RWPE2 (cell line): Measurements from ENCODE around the gene INAFM1.

ENCODE experiments used
- ATAC-seq: fragments of 200-7000 bp; cut with Tn5 transposase; 3 replicates; pipeline ENCODE4 v1.9.1; 2021; ENCODE audit warnings: low read depth
- DNase-seq: peaks from one replicate; pipeline ENCODE4 v3.0.0-alpha.2; 2020; ENCODE audit warnings: low spot score
- H3K27ac ChIP-seq: fragments of 450-650 bp; 2 replicates; pipeline ENCODE4 v1.5.1; 2017; ENCODE audit warnings: mild to moderate bottlenecking; ENCODE audit not compliant: poor library complexity, severe bottlenecking
- H3K27me3 ChIP-seq: fragments of 250-450 bp; sonication (Bioruptor Pico); 2 replicates; pipeline ENCODE4 v1.5.1; 2021; ENCODE audit warnings: mild to moderate bottlenecking, moderate library complexity; ENCODE audit not compliant: insufficient read depth, poor library complexity, severe bottlenecking
- H3K36me3 ChIP-seq: fragments of 250-450 bp; sonication (Bioruptor Pico); 2 replicates; pipeline ENCODE4 v1.5.1; 2020; ENCODE audit warnings: low read depth, mild to moderate bottlenecking, moderate library complexity
- H3K4me1 ChIP-seq: fragments of 250-450 bp; sonication (Bioruptor Pico); 2 replicates; pipeline ENCODE4 v1.5.1; 2021; ENCODE audit warnings: mild to moderate bottlenecking, moderate library complexity; ENCODE audit not compliant: insufficient read depth, poor library complexity, severe bottlenecking
- H3K4me3 ChIP-seq: fragments of 250-450 bp; sonication (Bioruptor Pico); 2 replicates; pipeline ENCODE4 v1.5.1; 2021; ENCODE audit warnings: mild to moderate bottlenecking, moderate library complexity; ENCODE audit not compliant: severe bottlenecking
- H3K9me3 ChIP-seq: fragments of 250-450 bp; sonication (Bioruptor Pico); 2 replicates; pipeline ENCODE4 v1.5.1; 2021; ENCODE audit warnings: mild to moderate bottlenecking, moderate library complexity; ENCODE audit not compliant: severe bottlenecking
- TF ChIP-seq, protein P1 (sequence below): fragments of 450-650 bp; IDR thresholded peaks from one replicate; pipeline ENCODE4 v1.5.1; 2017; ENCODE audit warnings: mild to moderate bottlenecking, moderate library complexity; ENCODE audit not compliant: poor library complexity, severe bottlenecking

INAFM1 gene

DNA sequence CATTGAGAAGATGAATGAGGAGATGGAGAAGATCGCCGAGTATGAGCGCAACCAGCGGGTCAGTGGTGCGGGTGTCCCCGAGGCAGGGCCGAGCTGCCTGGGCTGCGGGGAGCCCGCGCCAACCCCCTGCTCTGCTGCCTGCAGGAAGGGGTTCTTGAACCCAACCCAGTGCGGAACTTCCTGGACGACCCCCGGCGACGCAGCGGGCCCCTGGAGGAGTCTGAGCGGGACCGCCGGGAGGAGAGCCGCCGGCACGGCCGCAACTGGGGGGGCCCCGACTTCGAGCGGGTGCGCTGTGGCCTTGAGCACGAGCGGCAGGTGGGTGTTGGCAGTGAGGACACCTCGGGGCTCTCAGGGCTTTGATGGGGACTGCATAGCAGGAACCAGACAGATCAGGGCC is 10.1 kb upstream of the INAFM1 start:
- H3K4me3 ChIP-seq, result no peak overlapping the region
- H3K36me3 ChIP-seq, result peaks cover 62% of the 10 kb centered on the region
- no peaks in the 10 kb centered on the region for H3K9me3 ChIP-seq
- H3K27ac ChIP-seq, result no peak overlapping the region
- H3K4me1 ChIP-seq, result no peaks in the 10 kb centered on the region
- TF ChIP-seq, protein P1, sequence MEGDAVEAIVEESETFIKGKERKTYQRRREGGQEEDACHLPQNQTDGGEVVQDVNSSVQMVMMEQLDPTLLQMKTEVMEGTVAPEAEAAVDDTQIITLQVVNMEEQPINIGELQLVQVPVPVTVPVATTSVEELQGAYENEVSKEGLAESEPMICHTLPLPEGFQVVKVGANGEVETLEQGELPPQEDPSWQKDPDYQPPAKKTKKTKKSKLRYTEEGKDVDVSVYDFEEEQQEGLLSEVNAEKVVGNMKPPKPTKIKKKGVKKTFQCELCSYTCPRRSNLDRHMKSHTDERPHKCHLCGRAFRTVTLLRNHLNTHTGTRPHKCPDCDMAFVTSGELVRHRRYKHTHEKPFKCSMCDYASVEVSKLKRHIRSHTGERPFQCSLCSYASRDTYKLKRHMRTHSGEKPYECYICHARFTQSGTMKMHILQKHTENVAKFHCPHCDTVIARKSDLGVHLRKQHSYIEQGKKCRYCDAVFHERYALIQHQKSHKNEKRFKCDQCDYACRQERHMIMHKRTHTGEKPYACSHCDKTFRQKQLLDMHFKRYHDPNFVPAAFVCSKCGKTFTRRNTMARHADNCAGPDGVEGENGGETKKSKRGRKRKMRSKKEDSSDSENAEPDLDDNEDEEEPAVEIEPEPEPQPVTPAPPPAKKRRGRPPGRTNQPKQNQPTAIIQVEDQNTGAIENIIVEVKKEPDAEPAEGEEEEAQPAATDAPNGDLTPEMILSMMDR, result no peak
- peak; percentile 59 for DNase-seq
- no peak for ATAC-seq
- H3K27me3 ChIP-seq, result no peaks in the 10 kb centered on the region

DNA sequence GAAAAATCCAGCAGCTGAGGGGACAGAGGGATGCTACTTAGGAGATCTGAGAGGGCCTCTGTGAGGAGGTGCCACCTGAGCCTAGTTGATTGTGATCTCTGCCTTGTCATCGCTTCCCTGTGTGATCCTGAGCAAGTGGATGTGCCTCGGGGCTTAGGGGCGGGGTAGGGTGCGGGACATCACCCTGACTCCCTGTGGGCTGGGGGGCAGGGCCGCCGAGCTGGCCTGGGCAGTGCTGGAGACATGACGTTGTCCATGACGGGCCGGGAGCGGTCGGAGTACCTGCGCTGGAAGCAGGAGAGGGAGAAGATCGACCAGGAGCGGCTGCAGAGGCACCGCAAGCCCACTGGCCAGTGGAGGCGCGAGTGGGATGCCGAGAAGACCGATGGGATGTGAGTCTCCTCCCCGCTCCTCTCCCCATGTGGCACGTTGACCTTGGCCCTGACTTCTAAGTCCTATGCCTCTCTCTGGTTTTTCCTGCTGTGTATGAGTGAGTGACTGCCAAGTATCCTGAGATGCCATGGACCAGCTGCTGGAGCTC is 8.2 kb upstream of the INAFM1 start:
- H3K27me3 ChIP-seq, result no peaks in the 10 kb centered on the region
- no peak overlapping the region for H3K27ac ChIP-seq
- no peak for ATAC-seq
- H3K9me3 ChIP-seq, result no peaks in the 10 kb centered on the region
- TF ChIP-seq, protein P1, result no peak
- H3K4me3 ChIP-seq, result no peak overlapping the region
- peaks cover 47% of the 10 kb centered on the region for H3K36me3 ChIP-seq
- no peaks in the 10 kb centered on the region for H3K4me1 ChIP-seq
- DNase-seq, result no peak

DNA sequence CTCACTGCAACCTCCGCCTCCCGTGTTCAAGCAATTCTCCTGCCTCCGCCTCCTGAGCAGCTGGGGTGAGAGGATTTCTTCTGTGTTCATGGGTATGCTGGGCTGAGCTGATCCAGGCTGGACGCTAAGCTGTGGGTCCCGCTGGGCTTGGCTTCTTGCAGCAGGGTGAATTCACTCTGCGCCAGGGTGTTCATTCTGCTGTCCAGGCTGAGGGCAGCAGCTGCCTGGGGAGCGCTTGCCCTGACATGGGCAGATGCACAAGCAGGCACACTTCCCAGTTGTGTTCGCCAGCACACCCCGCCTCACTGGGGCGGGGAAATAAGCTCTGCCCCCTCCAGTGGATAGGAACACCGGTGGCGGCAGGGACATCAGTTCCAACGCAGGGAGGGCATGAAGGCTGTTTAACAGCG is 7.3 kb upstream of the INAFM1 start:
- no peak overlapping the region for H3K27ac ChIP-seq
- no peak overlapping the region for H3K4me3 ChIP-seq
- TF ChIP-seq, protein P1, result no peak
- no peak for DNase-seq
- peaks cover 41% of the 10 kb centered on the region for H3K36me3 ChIP-seq
- H3K9me3 ChIP-seq, result no peaks in the 10 kb centered on the region
- H3K4me1 ChIP-seq, result no peaks in the 10 kb centered on the region
- ATAC-seq, result no peak
- H3K27me3 ChIP-seq, result no peaks in the 10 kb centered on the region

DNA sequence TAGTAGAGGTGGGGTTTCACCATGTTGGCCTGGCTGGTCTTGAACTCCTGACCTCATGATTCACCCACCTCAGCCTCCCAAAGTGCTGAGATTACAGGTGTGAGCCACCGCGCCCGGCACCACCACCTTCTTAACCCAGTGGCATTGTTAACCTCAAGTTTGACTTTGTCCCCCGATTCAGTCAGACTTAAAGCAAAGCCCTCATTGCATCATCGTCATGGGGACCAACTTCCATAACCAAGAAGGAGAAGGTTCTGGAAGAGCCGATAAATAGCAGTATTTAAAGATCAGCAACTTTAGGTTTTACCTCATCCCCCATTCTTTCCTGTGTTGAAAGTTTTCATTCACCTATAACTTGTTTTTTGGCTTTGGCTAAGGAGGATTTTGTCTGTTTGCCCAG is 6.7 kb upstream of the INAFM1 start:
- no peak overlapping the region for H3K4me3 ChIP-seq
- no peak overlapping the region for H3K27ac ChIP-seq
- peaks cover 39% of the 10 kb centered on the region for H3K36me3 ChIP-seq
- ATAC-seq (no peak), DNase-seq (no peak)
- no peaks in the 10 kb centered on the region for H3K27me3 ChIP-seq
- TF ChIP-seq, protein P1, result no peak
- H3K9me3 ChIP-seq, result no peaks in the 10 kb centered on the region
- H3K4me1 ChIP-seq, result no peaks in the 10 kb centered on the region

DNA sequence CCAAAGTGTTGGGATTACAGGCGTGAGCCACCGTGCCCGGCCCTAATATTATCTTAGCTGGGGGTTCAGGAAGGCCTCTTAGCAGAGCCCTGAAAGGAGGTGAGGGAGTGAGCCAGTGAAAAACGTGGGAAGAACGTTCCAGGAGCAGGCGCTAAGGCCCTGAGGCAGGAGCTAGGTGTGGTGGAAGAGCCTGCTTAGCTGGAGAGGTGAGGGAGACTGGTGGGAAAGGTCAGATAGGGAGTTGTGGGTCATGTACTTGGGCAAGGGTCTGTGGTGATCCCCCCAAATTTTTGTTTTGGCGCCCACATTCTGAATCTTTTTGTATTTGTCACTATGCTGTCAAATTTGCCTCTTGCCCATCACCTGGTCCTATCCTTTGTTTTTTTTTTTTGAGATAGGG is 5.1 kb upstream of the INAFM1 start:
- H3K9me3 ChIP-seq, result no peaks in the 10 kb centered on the region
- TF ChIP-seq, protein P1, result no peak
- no peak overlapping the region for H3K4me3 ChIP-seq
- no peaks in the 10 kb centered on the region for H3K4me1 ChIP-seq
- H3K27me3 ChIP-seq, result no peaks in the 10 kb centered on the region
- ATAC-seq (no peak), DNase-seq (no peak)
- peaks cover 26% of the 10 kb centered on the region for H3K36me3 ChIP-seq
- no peak overlapping the region for H3K27ac ChIP-seq
